IPS DF 6.9 (cell line): Measurements from ENCODE around the gene OR9A2.

Source experiments
- DNase-seq: peaks from one replicate; pipeline ENCODE4 v3.0.0-alpha.2; 2013; ENCODE audit warnings: low read depth, low spot score
- H3K27ac ChIP-seq: one replicate; pipeline ENCODE4 v1.5.1; 2013; ENCODE audit warnings: low read length, control low read depth
- H3K27me3 ChIP-seq: 2 replicates; pipeline ENCODE4 v1.6.1; 2013; ENCODE audit warnings: mild to moderate bottlenecking, low read length; ENCODE audit not compliant: control insufficient read depth, insufficient read depth
- H3K36me3 ChIP-seq: 2 replicates; pipeline ENCODE4 v1.6.1; 2013; ENCODE audit warnings: low read length; ENCODE audit not compliant: control insufficient read depth, insufficient read depth
- H3K4me1 ChIP-seq: 2 replicates; pipeline ENCODE4 v1.6.1; 2013; ENCODE audit warnings: low read length; ENCODE audit not compliant: control insufficient read depth, insufficient read depth
- H3K4me3 ChIP-seq: 2 replicates; pipeline ENCODE4 v1.5.1; 2013; ENCODE audit warnings: mild to moderate bottlenecking, low read length
- H3K9me3 ChIP-seq: 2 replicates; pipeline ENCODE4 v1.6.1; 2013; ENCODE audit warnings: low read length, inconsistent platforms; ENCODE audit not compliant: control insufficient read depth, insufficient read depth
- WGBS: extraction: QIAGEN DNeasy Blood & Tissue Kit; methylation state at CpG from one replicate; pipeline ENCODE4 v1.1.7; 2013; ENCODE audit warnings: mixed read lengths, missing lambda C conversion rate; ENCODE audit not compliant: insufficient read length, insufficient coverage; 5-methylcytosine and 5-hydroxymethylcytosine counted together

Gene OR9A2

DNA sequence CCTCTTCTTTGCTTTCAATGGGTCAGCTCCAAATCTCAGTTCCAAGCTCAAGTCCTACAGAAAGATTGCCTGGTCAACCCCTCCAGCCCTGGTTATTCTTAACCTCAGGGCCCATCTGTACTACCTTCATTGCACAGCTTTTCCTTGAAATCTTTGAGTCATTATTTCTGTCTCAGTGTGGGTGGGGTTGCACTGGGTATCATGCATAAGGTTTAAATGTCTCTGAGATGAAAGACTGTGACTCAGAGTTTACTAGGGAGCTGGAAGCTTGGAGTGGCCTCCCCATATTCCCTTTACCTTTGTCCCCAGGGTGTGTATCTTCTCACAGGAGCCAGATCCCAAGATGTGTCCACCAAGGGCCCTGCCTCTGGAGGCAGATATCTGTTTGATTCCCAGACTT lies 21.9 kb upstream of the OR9A2 start:
- no peaks in the 10 kb centered on the region for H3K36me3 ChIP-seq
- no peaks in the 10 kb centered on the region for H3K27me3 ChIP-seq
- H3K4me3 ChIP-seq = no peak overlapping the region
- no peak overlapping the region for H3K27ac ChIP-seq
- H3K9me3 ChIP-seq = no peaks in the 10 kb centered on the region
- no peaks in the 10 kb centered on the region for H3K4me1 ChIP-seq
- no peak for DNase-seq

DNA sequence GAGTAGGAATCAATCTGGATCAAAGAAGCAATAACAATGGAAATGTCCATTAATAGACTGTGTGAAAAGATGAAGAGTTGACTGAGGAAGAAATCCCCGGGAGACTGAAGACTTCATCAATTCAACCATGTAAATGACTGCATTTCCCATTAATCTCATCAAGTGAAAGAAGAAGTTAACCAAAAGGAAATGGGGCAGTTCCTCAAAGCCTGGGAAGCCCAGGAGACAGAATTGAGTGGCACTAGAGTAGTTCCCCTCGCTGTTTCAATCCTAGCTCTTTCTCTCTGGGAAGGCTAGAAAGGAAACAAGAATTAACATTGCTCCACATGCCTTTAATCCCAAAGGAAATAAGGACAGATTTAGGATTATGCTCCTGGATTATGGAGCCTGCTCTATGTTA lies 20.4 kb upstream of the OR9A2 start:
- no peaks in the 10 kb centered on the region for H3K4me1 ChIP-seq
- no peak overlapping the region for H3K4me3 ChIP-seq
- no CpG with 5 or more reads among the region's 2 CpGs for WGBS
- H3K27ac ChIP-seq = no peak overlapping the region
- H3K36me3 ChIP-seq = no peaks in the 10 kb centered on the region
- DNase-seq = no peak
- H3K27me3 ChIP-seq = no peaks in the 10 kb centered on the region
- no peaks in the 10 kb centered on the region for H3K9me3 ChIP-seq

- no peak for DNase-seq
- no peaks in the 10 kb centered on the region for H3K9me3 ChIP-seq
- H3K27ac ChIP-seq = no peak overlapping the region
- H3K27me3 ChIP-seq = no peaks in the 10 kb centered on the region
- WGBS = 100% methylated on average over 1 of the region's 3 CpGs
- no peaks in the 10 kb centered on the region for H3K4me1 ChIP-seq
- no peak overlapping the region for H3K4me3 ChIP-seq
- H3K36me3 ChIP-seq = no peaks in the 10 kb centered on the region
Measured at GRCh38 chr7:143046426-143046851, 19.5 kb upstream of the OR9A2 start.

DNA sequence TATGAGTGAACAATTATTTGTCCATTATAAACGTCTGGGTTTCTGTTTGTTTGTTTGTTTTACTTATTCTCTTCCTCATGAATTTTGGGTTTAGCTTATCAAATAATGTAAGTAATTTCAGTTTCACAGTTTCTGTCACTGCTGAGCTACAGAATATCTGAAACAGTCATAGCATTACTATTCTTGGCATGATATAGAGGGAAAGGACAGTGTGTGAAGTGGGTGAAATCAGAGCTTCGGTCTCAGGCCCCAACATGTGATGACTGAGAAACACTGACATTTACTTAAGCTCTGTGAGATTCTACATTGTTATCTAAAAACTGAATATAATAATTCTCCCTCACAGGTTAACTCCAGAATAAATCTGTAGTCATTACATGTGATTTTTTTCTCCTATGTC lies 16.5 kb upstream of the OR9A2 start:
- no peak for DNase-seq
- Histone ChIP-seq H3K27me3 (no peaks in the 10 kb centered on the region), H3K27ac (no peak overlapping the region), H3K9me3 (no peaks in the 10 kb centered on the region), H3K4me1 (no peaks in the 10 kb centered on the region), H3K36me3 (no peaks in the 10 kb centered on the region), H3K4me3 (no peak overlapping the region)
- no CpG with 5 or more reads among the region's 2 CpGs for WGBS

GRCh38 chr7:143042790-143043271 lies 15.9 kb upstream of the OR9A2 start:
- Histone ChIP-seq H3K27ac (no peak overlapping the region), H3K27me3 (no peaks in the 10 kb centered on the region), H3K36me3 (no peaks in the 10 kb centered on the region), H3K4me3 (no peak overlapping the region), H3K9me3 (no peaks in the 10 kb centered on the region), H3K4me1 (no peaks in the 10 kb centered on the region)
- DNase-seq = no peak
- no CpG with 5 or more reads among the region's 6 CpGs for WGBS

- Histone ChIP-seq H3K36me3 (no peaks in the 10 kb centered on the region), H3K9me3 (no peaks in the 10 kb centered on the region), H3K27ac (no peak overlapping the region), H3K4me1 (no peaks in the 10 kb centered on the region), H3K4me3 (no peak overlapping the region), H3K27me3 (no peaks in the 10 kb centered on the region)
- WGBS = no CpG with 5 or more reads among the region's 3 CpGs
- DNase-seq = no peak
Measured at GRCh38 chr7:143042159-143042789, 15.3 kb upstream of the OR9A2 start.

DNA sequence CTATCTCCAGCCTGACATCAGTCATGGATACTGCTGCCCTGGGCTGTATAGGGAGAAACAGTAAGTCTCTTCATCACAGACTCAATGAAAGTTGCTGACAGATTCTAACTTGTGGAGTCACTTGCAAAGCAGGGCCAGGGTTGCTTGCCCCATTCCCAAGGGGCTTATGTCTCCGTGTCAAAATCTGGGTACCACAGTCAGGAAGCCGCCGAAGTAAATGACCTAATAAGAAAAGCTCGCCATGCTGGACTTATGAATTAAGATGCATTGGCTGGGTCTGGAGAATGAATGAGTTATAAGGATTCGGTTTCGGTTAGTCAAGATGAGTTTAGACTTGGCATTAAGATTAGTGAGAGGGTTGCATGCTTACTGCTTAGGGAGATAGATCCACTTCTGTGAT lies 14.4 kb upstream of the OR9A2 start:
- H3K9me3 ChIP-seq = no peaks in the 10 kb centered on the region
- no peaks in the 10 kb centered on the region for H3K27me3 ChIP-seq
- no peak overlapping the region for H3K4me3 ChIP-seq
- H3K27ac ChIP-seq = no peak overlapping the region
- H3K36me3 ChIP-seq = no peaks in the 10 kb centered on the region
- H3K4me1 ChIP-seq = no peaks in the 10 kb centered on the region
- no peak for DNase-seq
- whole genome bisulfite sequencing = 100% methylated on average over 2 of the region's 6 CpGs

- WGBS = no CpG with 5 or more reads among the region's 3 CpGs
- no peak overlapping the region for H3K4me3 ChIP-seq
- H3K27me3 ChIP-seq = no peaks in the 10 kb centered on the region
- no peak overlapping the region for H3K27ac ChIP-seq
- no peaks in the 10 kb centered on the region for H3K9me3 ChIP-seq
- no peaks in the 10 kb centered on the region for H3K4me1 ChIP-seq
- no peak for DNase-seq
- H3K36me3 ChIP-seq = no peaks in the 10 kb centered on the region
Measured at GRCh38 chr7:143040209-143040715, 13.3 kb upstream of the OR9A2 start.

DNA sequence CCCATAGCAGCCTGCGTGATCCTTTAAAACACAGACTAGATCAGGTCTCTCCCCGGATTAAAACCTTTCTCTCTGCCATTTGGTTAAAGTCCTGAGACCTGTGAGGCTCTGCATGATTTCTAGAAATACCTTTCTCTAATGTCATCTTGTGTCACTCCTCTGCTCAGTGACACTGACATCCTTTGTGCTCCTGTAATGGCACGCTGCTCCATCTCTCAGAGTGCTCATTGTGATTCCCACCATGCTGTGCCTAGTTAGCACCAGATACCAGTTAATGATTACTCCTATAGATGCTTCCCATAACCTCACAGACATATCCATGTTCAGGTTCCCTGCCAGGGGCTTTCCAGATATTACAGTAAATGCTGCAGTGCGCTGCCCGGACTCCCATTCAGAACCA lies 11.7 kb upstream of the OR9A2 start:
- Histone ChIP-seq H3K4me3 (no peak overlapping the region), H3K27ac (no peak overlapping the region), H3K27me3 (no peaks in the 10 kb centered on the region), H3K9me3 (no peaks in the 10 kb centered on the region), H3K4me1 (no peaks in the 10 kb centered on the region), H3K36me3 (no peaks in the 10 kb centered on the region)
- WGBS = no CpG with 5 or more reads among the region's 5 CpGs
- DNase-seq = no peak

DNA sequence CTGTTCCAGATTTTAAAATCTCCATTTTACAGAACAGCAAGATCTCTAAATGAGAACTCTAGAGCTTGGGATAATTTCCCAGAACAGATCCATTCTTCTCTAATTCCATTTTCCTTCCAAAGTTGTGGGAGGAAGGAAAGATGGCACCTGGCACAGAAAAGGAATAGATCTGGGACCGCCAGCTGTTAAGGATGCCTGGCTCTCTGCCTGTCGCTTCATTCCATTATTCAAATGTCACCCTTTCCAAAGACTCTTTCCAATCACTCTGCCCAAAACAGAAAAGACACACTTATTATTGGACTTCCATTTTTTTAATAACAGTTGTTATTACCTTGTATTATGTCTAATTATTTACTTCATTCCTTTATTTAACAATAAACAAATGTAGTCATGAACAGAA lies 751 bp upstream of the OR9A2 start:
- no peak overlapping the region for H3K27ac ChIP-seq
- DNase-seq = no peak
- H3K9me3 ChIP-seq = no peaks in the 10 kb centered on the region
- H3K36me3 ChIP-seq = no peaks in the 10 kb centered on the region
- no peaks in the 10 kb centered on the region for H3K27me3 ChIP-seq
- WGBS = no CpG with 5 or more reads among the region's 2 CpGs
- no peaks in the 10 kb centered on the region for H3K4me1 ChIP-seq
- H3K4me3 ChIP-seq = no peak overlapping the region

GRCh38 chr7:143025371-143025770 lies 1.6 kb downstream of the OR9A2 start:
- H3K4me1 ChIP-seq = no peaks in the 10 kb centered on the region
- WGBS = 100% methylated on average over 1 of the region's 2 CpGs
- H3K27ac ChIP-seq = no peak overlapping the region
- no peaks in the 10 kb centered on the region for H3K36me3 ChIP-seq
- DNase-seq = no peak
- H3K4me3 ChIP-seq = no peak overlapping the region
- H3K9me3 ChIP-seq = no peaks in the 10 kb centered on the region
- no peaks in the 10 kb centered on the region for H3K27me3 ChIP-seq
